Measurements from ENCODE around the gene MDFIC.

Gene MDFIC

GRCh38 chr7:115040057-115040456 is 118.2 kb downstream of the MDFIC start:
- DNase-seq (ENCODE audit: low spot score), result no peak

DNA sequence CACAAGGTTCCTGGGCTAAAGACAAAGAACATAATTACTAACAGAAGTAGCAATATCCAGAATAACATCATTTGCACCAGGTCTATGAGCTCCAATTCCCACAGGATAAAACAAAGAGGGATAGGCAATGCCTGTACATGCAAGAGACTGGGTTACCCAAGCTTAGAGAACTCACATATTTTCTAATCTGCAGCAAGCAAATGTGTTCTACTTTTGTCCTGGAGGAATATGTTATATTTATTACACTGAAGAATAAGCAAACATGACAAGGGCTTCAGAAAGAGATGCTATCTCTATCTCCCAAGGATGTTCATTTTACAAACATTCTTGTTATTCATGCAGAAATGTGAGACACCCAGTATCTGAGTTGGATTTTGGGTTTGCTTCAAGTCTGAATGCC is 118.6 kb downstream of the MDFIC start:
- no peak for DNase-seq (ENCODE audit: low spot score)

- no peak for DNase-seq (ENCODE audit: low spot score)
Measured at GRCh38 chr7:115042596-115042995, 120.7 kb downstream of the MDFIC start.

DNA sequence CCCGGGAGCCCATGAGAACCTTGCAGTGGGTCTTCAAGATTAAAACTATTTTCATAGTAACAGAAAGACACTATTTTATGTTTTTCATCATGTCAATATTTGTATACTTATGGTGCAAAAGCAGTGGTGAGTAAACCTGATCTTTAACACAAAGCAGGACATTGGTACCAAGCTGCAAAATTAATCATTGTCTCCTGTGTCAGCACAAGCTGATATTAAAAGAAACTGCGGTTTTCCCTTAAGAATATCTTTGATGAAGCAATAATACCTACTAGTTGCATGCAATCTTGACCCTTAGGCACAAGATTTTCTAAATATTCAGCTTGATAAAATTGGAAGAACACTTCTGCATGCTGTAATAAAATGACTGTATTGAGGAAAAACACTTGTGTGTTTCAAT is 121.7 kb downstream of the MDFIC start:
- DNase-seq (ENCODE audit: low spot score), result no peak

GRCh38 chr7:115044224-115044623 is 122.3 kb downstream of the MDFIC start:
- no peak for DNase-seq (ENCODE audit: low spot score)

DNA sequence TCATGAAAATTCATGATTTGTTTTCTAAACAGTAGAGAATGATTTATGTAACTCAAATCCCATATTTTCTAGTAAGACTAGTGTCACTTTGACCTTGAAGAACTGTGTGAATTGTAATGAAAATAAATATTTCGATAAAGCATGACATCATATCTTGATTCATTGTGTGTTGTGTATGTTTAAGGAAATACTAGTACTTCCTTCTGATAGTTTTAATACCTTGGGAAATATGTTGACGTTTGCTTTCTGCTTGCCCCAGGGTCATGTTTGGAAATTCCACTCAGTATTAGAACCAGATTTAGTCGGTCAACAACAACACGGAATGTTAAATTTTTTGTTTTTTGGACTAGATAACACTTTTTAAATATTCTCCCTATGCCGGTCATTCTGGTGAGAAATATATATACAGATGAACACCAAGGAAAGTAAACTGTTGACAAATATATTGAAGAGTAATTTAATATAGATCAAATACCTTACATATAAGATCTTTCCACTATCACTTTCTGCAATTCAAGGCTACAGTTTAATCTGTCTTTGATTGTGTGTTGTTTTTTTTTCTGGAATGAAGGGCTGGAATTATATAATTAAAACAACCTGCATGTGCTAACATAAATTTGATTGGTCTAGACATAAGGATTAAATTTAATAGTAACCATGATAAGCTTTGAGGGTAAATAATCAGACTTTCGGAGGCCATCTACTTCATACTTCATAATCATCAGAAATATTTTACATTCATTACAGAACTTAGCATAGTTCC is 126.2 kb downstream of the MDFIC start:
- DNase-seq (ENCODE audit: low spot score), result no peak

- DNase-seq (ENCODE audit: low spot score), result no peak
Measured at GRCh38 chr7:115052706-115053105, 130.8 kb downstream of the MDFIC start.

GRCh38 chr7:115054478-115055065 is 132.7 kb downstream of the MDFIC start:
- no peak for DNase-seq (ENCODE audit: low spot score)

DNA sequence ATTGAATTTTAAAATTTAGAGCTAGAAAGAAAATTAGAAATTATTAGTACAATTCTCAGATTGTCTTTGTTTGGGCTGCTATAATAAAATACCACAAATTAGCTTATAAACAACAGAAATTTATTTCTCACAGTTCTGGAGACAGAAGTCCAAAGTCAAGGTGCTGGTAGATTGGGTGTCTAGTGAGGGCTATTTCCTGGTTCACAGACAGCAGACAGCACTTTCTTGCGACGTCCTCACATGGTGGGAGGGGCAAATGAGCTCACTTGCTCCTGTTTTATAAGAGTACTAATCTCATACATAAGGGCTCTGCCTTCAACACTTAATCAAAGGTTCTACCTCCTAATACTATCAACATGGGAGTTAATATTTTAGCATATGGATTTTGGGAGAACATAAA is 134.1 kb downstream of the MDFIC start:
- DNase-seq (ENCODE audit: low spot score), result no peak

GRCh38 chr7:115058726-115059125 is 136.8 kb downstream of the MDFIC start:
- DNase-seq (ENCODE audit: low spot score), result no peak

- no peak for DNase-seq (ENCODE audit: low spot score)
Measured at GRCh38 chr7:115059321-115059720, 137.4 kb downstream of the MDFIC start.

GRCh38 chr7:115060095-115060870 is 138.4 kb downstream of the MDFIC start:
- DNase-seq (ENCODE audit: low spot score), result no peak

- DNase-seq (ENCODE audit: low spot score), result no peak
Measured at GRCh38 chr7:115066050-115066449, 144.2 kb downstream of the MDFIC start.

- DNase-seq (ENCODE audit: low spot score), result no peak
Measured at GRCh38 chr7:115066634-115067033, 144.7 kb downstream of the MDFIC start.

DNA sequence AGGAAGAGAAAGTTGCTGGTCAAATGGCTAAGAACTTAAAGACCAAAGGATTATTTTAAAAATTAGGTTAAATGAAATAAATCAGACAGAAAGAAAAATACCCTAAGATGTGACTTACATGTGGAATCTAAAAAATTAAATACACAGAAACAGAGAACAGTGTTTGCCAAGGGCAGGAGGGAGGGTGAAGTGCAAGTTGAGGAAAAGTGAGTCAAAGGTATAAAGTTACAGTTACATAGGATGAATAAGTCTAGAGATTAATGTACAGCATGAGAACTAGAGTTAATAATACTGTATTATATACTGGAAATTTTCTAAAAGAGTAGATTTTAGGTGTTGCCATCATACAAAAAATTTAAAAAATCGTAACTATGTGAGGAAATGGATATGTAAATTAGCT is 146.3 kb downstream of the MDFIC start:
- DNase-seq (ENCODE audit: low spot score), result no peak
